HEK293 (cell line): ENCODE results near the gene GHDC.

Experiments used
- CTCF ChIA-PET: fragments of 350-600 bp; formaldehyde crosslinking; extraction: SDS; loops from one replicate; lab custom pipeline; 2021; ENCODE audit warnings: antibody characterized with exemption; lab: Yijun Ruan, JAX
- POLR2A ChIA-PET: fragments of 300-600 bp; formaldehyde crosslinking; extraction: SDS; loops from one replicate; lab custom pipeline; 2020; ENCODE audit warnings: antibody characterized with exemption, inconsistent platforms; lab: Yijun Ruan, JAX
- H3K27ac ChIP-seq: fragments of 200-500 bp; sonication (Bioruptor generic); 2 replicates; pipeline ENCODE4 v1.5.1; 2014; ENCODE audit warnings: low read depth, low read length, control low read depth, inconsistent platforms; ENCODE audit errors: extremely low read depth
- H3K36me3 ChIP-seq, 2 experiments: fragments of 200-500 bp in 1 of 2; sonication (Bioruptor generic) in 1 of 2; 1 replicate in 1 of 2; 2 replicates in 1 of 2; pipeline ENCODE4 v1.5.1; 2014 to 2017; ENCODE audit warnings: inconsistent platforms in 2 of 2, low read length in 2 of 2; ENCODE audit not compliant: control insufficient read depth in 2 of 2, insufficient read depth in 1 of 2
- H3K4me1 ChIP-seq: fragments of 200-500 bp; sonication (Bioruptor generic); 2 replicates; pipeline ENCODE4 v1.5.1; 2014; ENCODE audit warnings: mild to moderate bottlenecking, low read length, inconsistent platforms; ENCODE audit not compliant: control insufficient read depth, insufficient read depth
- H3K4me3 ChIP-seq: 2 replicates; pipeline ENCODE4 v1.5.1; 2011; ENCODE audit warnings: low read depth, mild to moderate bottlenecking, control low read depth, low read length, moderate library complexity
- H3K9me3 ChIP-seq: fragments of 200-500 bp; sonication (Bioruptor generic); 2 replicates; pipeline ENCODE4 v1.5.1; 2014; ENCODE audit warnings: low read depth, low read length, inconsistent platforms; ENCODE audit not compliant: control insufficient read depth, insufficient read depth
- IKZF3 ChIP-seq: fragments of 450-650 bp; IDR thresholded peaks from 2 replicates; pipeline ENCODE4 v1.5.0; 2018; ENCODE audit warnings: missing biosample characterization, mild to moderate bottlenecking, missing genetic modification characterization, moderate library complexity
- KLF1 ChIP-seq: fragments of 450-650 bp; formaldehyde crosslinking; IDR thresholded peaks from 2 replicates; pipeline ENCODE4 v1.5.1; 2016; ENCODE audit warnings: missing biosample characterization, missing genetic modification characterization
- KLF8 ChIP-seq: fragments of 450-650 bp; formaldehyde crosslinking; IDR thresholded peaks from 2 replicates; pipeline ENCODE4 v1.5.1; 2016; ENCODE audit warnings: missing biosample characterization, missing genetic modification characterization
- MZF1 ChIP-seq: fragments of 450-650 bp; formaldehyde crosslinking; IDR thresholded peaks from 2 replicates; pipeline ENCODE4 v1.5.1; 2017; ENCODE audit warnings: missing biosample characterization, missing genetic modification characterization, borderline replicate concordance
- TCF7L2 ChIP-seq: IDR thresholded peaks from 2 replicates; pipeline ENCODE4 v1.6.1; 2011; ENCODE audit warnings: low read depth, mild to moderate bottlenecking, inconsistent platforms, low read length, moderate library complexity, borderline replicate concordance
- ZEB2 ChIP-seq: fragments of 450-650 bp; formaldehyde crosslinking; IDR thresholded peaks from 2 replicates; pipeline ENCODE4 v1.5.1; 2016; ENCODE audit warnings: missing biosample characterization, missing genetic modification characterization
- ZFP41 ChIP-seq: fragments of 450-650 bp; formaldehyde crosslinking; IDR thresholded peaks from 2 replicates; pipeline ENCODE4 v1.5.1; 2016; ENCODE audit warnings: missing biosample characterization, missing genetic modification characterization, borderline replicate concordance
- ZNF132 ChIP-seq: fragments of 450-650 bp; formaldehyde crosslinking; IDR thresholded peaks from 2 replicates; pipeline ENCODE4 v1.5.1; 2017; ENCODE audit warnings: missing biosample characterization, missing genetic modification characterization, borderline replicate concordance
- ZNF133 ChIP-seq: fragments of 450-650 bp; formaldehyde crosslinking; IDR thresholded peaks from 2 replicates; pipeline ENCODE4 v1.5.1; 2016; ENCODE audit warnings: missing biosample characterization, missing genetic modification characterization
- ZNF174 ChIP-seq: fragments of 450-650 bp; formaldehyde crosslinking; IDR thresholded peaks from 2 replicates; pipeline ENCODE4 v1.5.0; 2017; ENCODE audit warnings: missing biosample characterization, mild to moderate bottlenecking, missing genetic modification characterization
- ZNF221 ChIP-seq: fragments of 450-650 bp; formaldehyde crosslinking; IDR thresholded peaks from 2 replicates; pipeline ENCODE4 v1.5.1; 2017; ENCODE audit warnings: missing biosample characterization, missing genetic modification characterization, borderline replicate concordance
- ZNF362 ChIP-seq: fragments of 450-650 bp; formaldehyde crosslinking; IDR thresholded peaks from 2 replicates; pipeline ENCODE4 v1.5.1; 2016; ENCODE audit warnings: missing biosample characterization, missing genetic modification characterization
- ZNF433 ChIP-seq: fragments of 450-650 bp; formaldehyde crosslinking; IDR thresholded peaks from 2 replicates; pipeline ENCODE4 v1.5.1; 2016; ENCODE audit warnings: missing biosample characterization, missing genetic modification characterization, low read depth
- ZNF518A ChIP-seq: fragments of 450-650 bp; formaldehyde crosslinking; conservative IDR thresholded peaks from 2 replicates; pipeline ENCODE4 v1.5.1; 2016; ENCODE audit warnings: low read depth, missing biosample characterization, missing genetic modification characterization
- ZNF600 ChIP-seq: fragments of 450-650 bp; formaldehyde crosslinking; IDR thresholded peaks from 2 replicates; pipeline ENCODE4 v1.5.1; 2016; ENCODE audit warnings: missing biosample characterization, missing genetic modification characterization
- ZNF621 ChIP-seq: fragments of 450-650 bp; formaldehyde crosslinking; IDR thresholded peaks from 2 replicates; pipeline ENCODE4 v1.5.1; 2017; ENCODE audit warnings: missing biosample characterization, missing genetic modification characterization
- ZNF654 ChIP-seq: fragments of 450-650 bp; formaldehyde crosslinking; IDR thresholded peaks from 2 replicates; pipeline ENCODE4 v1.5.1; 2016; ENCODE audit warnings: low read depth, missing biosample characterization, missing genetic modification characterization
- ZXDB ChIP-seq: fragments of 450-650 bp; formaldehyde crosslinking; IDR thresholded peaks from 2 replicates; pipeline ENCODE4 v1.5.1; 2016; ENCODE audit warnings: missing biosample characterization, missing genetic modification characterization
- TF ChIP-seq, protein P1 (sequence below): fragments of 450-650 bp; formaldehyde crosslinking; IDR thresholded peaks from 2 replicates; pipeline ENCODE4 v1.5.1; 2017; ENCODE audit warnings: missing biosample characterization, missing genetic modification characterization
- TF ChIP-seq, protein P2 (sequence below): fragments of 450-650 bp; formaldehyde crosslinking; IDR thresholded peaks from 2 replicates; pipeline ENCODE4 v1.5.1; 2016; ENCODE audit warnings: missing biosample characterization, missing genetic modification characterization
- TF ChIP-seq, protein P3 (sequence below): fragments of 450-650 bp; formaldehyde crosslinking; IDR thresholded peaks from 2 replicates; pipeline ENCODE4 v1.5.1; 2016; ENCODE audit warnings: missing biosample characterization, missing genetic modification characterization
- TF ChIP-seq, protein P4 (sequence below): fragments of 450-650 bp; formaldehyde crosslinking; IDR thresholded peaks from 2 replicates; pipeline ENCODE4 v1.5.1; 2017; ENCODE audit warnings: missing biosample characterization, missing genetic modification characterization

Gene GHDC

DNA sequence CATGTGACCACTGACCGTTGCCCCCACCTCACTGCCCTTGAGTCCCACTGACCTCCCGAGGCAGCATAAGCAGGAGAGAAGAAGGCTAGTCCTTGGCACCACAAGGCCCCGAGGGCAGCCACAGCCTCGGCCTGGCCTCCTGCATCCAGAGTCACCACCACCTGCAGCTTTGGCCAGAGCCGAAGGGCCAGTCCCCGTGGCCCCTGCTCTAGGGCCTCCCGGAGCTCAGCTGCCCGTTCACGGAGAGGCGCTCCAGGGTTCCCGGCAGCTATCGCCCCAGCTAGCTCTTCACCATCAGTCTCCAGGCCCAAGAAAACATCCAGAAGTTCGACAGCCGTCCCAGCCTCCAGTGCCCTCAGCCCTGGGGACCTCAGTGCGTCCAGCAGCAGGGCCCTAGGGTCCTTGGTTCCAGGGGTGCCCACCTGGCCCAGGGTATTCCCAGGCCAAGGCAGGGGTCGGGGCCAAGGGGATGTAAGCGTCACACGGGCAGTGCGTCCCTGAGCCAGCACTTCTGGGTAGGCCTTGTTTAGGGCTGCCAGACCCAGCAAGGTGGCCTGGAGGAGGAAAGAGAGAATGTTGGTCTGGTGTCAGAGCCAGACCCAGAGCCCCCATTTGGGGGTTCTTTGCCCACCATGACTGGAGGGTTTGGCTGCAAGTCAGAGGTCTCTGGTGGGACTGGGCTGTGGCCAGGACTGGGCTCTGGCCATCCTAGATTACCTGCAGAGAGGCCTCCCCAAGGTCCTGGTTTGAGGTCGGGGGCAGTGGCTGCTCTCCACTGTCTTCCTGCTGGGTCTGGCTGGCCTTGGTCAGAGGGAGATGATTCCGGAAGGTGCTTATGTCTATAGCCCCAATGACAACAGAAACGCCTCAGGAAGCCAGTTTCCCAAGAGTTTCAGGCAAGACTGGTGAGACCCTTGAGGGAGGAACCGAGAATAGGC lies 1.8 kb downstream of the GHDC start (continued):
- TF ChIP-seq ZNF174 (no peak), IKZF3 (tag by site-specific recombination) (no peak), MZF1 (no peak), ZNF621 (tag by site-specific recombination) (no peak), ZXDB (tag by site-specific recombination) (no peak), ZFP41 (tag by site-specific recombination) (no peak)
- TF ChIP-seq, protein P1, sequence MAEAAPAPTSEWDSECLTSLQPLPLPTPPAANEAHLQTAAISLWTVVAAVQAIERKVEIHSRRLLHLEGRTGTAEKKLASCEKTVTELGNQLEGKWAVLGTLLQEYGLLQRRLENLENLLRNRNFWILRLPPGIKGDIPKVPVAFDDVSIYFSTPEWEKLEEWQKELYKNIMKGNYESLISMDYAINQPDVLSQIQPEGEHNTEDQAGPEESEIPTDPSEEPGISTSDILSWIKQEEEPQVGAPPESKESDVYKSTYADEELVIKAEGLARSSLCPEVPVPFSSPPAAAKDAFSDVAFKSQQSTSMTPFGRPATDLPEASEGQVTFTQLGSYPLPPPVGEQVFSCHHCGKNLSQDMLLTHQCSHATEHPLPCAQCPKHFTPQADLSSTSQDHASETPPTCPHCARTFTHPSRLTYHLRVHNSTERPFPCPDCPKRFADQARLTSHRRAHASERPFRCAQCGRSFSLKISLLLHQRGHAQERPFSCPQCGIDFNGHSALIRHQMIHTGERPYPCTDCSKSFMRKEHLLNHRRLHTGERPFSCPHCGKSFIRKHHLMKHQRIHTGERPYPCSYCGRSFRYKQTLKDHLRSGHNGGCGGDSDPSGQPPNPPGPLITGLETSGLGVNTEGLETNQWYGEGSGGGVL (tag by site-specific recombination), result no peak
- TF ChIP-seq, protein P2, sequence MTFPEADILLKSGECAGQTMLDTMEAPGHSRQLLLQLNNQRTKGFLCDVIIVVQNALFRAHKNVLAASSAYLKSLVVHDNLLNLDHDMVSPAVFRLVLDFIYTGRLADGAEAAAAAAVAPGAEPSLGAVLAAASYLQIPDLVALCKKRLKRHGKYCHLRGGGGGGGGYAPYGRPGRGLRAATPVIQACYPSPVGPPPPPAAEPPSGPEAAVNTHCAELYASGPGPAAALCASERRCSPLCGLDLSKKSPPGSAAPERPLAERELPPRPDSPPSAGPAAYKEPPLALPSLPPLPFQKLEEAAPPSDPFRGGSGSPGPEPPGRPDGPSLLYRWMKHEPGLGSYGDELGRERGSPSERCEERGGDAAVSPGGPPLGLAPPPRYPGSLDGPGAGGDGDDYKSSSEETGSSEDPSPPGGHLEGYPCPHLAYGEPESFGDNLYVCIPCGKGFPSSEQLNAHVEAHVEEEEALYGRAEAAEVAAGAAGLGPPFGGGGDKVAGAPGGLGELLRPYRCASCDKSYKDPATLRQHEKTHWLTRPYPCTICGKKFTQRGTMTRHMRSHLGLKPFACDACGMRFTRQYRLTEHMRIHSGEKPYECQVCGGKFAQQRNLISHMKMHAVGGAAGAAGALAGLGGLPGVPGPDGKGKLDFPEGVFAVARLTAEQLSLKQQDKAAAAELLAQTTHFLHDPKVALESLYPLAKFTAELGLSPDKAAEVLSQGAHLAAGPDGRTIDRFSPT, result no peak

DNA sequence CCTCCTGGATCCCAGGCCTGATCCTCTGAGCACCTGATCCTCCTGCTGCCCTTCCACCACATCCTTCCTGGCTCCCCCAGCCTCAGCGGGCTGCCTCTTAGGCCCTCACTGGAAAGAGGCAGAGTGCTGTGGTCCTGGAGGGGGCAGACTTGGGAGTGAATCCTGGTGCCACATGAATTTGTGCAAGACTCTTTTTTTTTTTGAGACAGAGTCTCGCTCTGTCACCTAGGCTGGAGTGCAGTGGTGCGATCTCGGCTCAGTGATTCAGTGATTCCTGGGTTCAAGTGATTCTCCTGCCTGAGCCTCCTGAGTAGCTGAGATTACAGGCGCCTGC lies 3.1 kb downstream of the GHDC start:
- CTCF ChIA-PET, result interaction anchor here (0.6 to 1.6 kb wide), 2 partner anchors 31 to 319 kb away, joined by 3 to 6 read pairs; no protein-coding TSS in a partner anchor
- H3K9me3 ChIP-seq, result no peaks in the 10 kb centered on the region
- POLR2A ChIA-PET, result no interaction called here
- H3K27ac ChIP-seq, result no peak overlapping the region
- H3K4me3 ChIP-seq, result no peak overlapping the region
- H3K36me3 ChIP-seq, result no peaks in the 10 kb centered on the region
- H3K4me1 ChIP-seq, result peaks cover 3% of the 10 kb centered on the region; the same call in 1 of the 2 replicates
- TF ChIP-seq ZNF221, result no peak
- no peak for TF ChIP-seq ZFP41 (tag by site-specific recombination)
- TF ChIP-seq TCF7L2, result no peak
- no peak for TF ChIP-seq KLF8 (tag by site-specific recombination)
- no peak for TF ChIP-seq ZNF133 (tag by site-specific recombination)
- TF ChIP-seq ZNF362 (tag by site-specific recombination), result no peak
- no peak for TF ChIP-seq ZNF600 (tag by site-specific recombination)
- TF ChIP-seq ZEB2 (tag by site-specific recombination), result no peak
- no peak for TF ChIP-seq ZNF433
- no peak for TF ChIP-seq ZNF518A (tag by site-specific recombination)
- TF ChIP-seq, protein P3, sequence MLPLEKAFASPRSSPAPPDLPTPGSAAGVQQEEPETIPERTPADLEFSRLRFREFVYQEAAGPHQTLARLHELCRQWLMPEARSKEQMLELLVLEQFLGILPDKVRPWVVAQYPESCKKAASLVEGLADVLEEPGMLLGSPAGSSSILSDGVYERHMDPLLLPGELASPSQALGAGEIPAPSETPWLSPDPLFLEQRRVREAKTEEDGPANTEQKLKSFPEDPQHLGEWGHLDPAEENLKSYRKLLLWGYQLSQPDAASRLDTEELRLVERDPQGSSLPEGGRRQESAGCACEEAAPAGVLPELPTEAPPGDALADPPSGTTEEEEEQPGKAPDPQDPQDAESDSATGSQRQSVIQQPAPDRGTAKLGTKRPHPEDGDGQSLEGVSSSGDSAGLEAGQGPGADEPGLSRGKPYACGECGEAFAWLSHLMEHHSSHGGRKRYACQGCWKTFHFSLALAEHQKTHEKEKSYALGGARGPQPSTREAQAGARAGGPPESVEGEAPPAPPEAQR (tag by site-specific recombination), result no peak
- TF ChIP-seq, protein P4, sequence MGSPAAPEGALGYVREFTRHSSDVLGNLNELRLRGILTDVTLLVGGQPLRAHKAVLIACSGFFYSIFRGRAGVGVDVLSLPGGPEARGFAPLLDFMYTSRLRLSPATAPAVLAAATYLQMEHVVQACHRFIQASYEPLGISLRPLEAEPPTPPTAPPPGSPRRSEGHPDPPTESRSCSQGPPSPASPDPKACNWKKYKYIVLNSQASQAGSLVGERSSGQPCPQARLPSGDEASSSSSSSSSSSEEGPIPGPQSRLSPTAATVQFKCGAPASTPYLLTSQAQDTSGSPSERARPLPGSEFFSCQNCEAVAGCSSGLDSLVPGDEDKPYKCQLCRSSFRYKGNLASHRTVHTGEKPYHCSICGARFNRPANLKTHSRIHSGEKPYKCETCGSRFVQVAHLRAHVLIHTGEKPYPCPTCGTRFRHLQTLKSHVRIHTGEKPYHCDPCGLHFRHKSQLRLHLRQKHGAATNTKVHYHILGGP (tag by site-specific recombination), result no peak
- TF ChIP-seq KLF1, result no peak
- no peak for TF ChIP-seq ZNF654 (tag by site-specific recombination)
- TF ChIP-seq ZNF132 (tag by site-specific recombination), result no peak
